Mucosa of gallbladder (tissue), 1 donor: ENCODE data around the gene ZCCHC24. TPM values are rescaled to one million over a fixed set of nuclear protein-coding genes. Genes with fewer than 3 reads are reported as not detected.

Experiments used
- DNase-seq: peaks from one replicate; pipeline ENCODE4 v3.0.0-alpha.2; 2020; ENCODE audit warnings: low spot score
- total RNA-seq: library from RNA; stranded (reverse); gene quantifications from one replicate; pipeline ENCODE4 v1.2.1, GENCODE V29; 2021
- donor health status: DM: no; HTN: no; CAD: no.

Gene ZCCHC24
- total RNA-seq, 1 donor from 2014 or later: 36.7 TPM

- peak; percentile 3 for DNase-seq
These were observed 60.5 kb downstream of the ZCCHC24 start for GRCh38 chr10:79384773-79385391.

GRCh38 chr10:79383974-79384606, 61.3 kb downstream of the ZCCHC24 start:
- DNase-seq: peak; percentile 7

GRCh38 chr10:79382491-79382941, 62.9 kb downstream of the ZCCHC24 start:
- DNase-seq: peak; percentile 9

GRCh38 chr10:79381804-79382221, 63.6 kb downstream of the ZCCHC24 start:
- DNase-seq: peak; percentile 59

GRCh38 chr10:79380946-79381721, 64.3 kb downstream of the ZCCHC24 start:
- peak; percentile 9 for DNase-seq

- DNase-seq: peak; percentile 53
These were observed 65.1 kb downstream of the ZCCHC24 start for GRCh38 chr10:79380125-79380945.

- peak; percentile 25 for DNase-seq
These were observed 65.8 kb downstream of the ZCCHC24 start for GRCh38 chr10:79379512-79380124.

- DNase-seq: peak; percentile 6
These were observed 66.5 kb downstream of the ZCCHC24 start for GRCh38 chr10:79378647-79379511.

GRCh38 chr10:79378383-79378646, 67.1 kb downstream of the ZCCHC24 start:
- no peak for DNase-seq

- DNase-seq: peak; percentile 7
These were observed 67.7 kb downstream of the ZCCHC24 start for GRCh38 chr10:79377557-79378382.

- peak; percentile 7 for DNase-seq
These were observed 68.5 kb downstream of the ZCCHC24 start for GRCh38 chr10:79376751-79377556.

- DNase-seq: peak; percentile 4
These were observed 69.3 kb downstream of the ZCCHC24 start for GRCh38 chr10:79376078-79376628.

- peak; percentile 9 for DNase-seq
These were observed 69.9 kb downstream of the ZCCHC24 start for GRCh38 chr10:79375321-79376077.

GRCh38 chr10:79374312-79375191, 70.9 kb downstream of the ZCCHC24 start:
- DNase-seq: peak; percentile 80

GRCh38 chr10:79372871-79373270, 72.6 kb downstream of the ZCCHC24 start:
- DNase-seq: peak; percentile 4

- no peak for DNase-seq
These were observed 77.8 kb downstream of the ZCCHC24 start for GRCh38 chr10:79367426-79368189.
